K562 (cell line): ENCODE data around the gene DYNC2H1. TPM values are rescaled to one million over a fixed set of nuclear protein-coding genes. Genes with fewer than 3 reads are reported as not detected.

Experiments used
- ATAC-seq: fragments of 200-7000 bp; cut with Tn5 transposase; 3 replicates; pipeline ENCODE4 v1.9.1; 2020; ENCODE audit warnings: moderate library complexity
- BruUV-seq: library from RNA; stranded (reverse); fragments of 400-500 nt; replicated peaks from 2 replicates; lab custom pipeline; 2021; lab: Mats Ljungman, UMichigan
- CTCF ChIA-PET: fragments of 300-600 bp; formaldehyde crosslinking; extraction: SDS; loops from one replicate; lab custom pipeline; 2021; ENCODE audit warnings: low intra/inter-chr PET ratio; lab: Yijun Ruan, JAX
- POLR2A ChIA-PET: fragments of 300-600, 350-650 bp; sonication (Branson Sonifier 250); formaldehyde crosslinking; extraction: SDS; loops from one replicate; lab custom pipeline; 2021; ENCODE audit warnings: antibody characterized with exemption, inconsistent platforms; lab: Yijun Ruan, JAX
- DNase-seq, 4 experiments: peaks; one replicate each; pipeline versions ENCODE4 v3.0.0 to v3.0.0-alpha.2; 2011 to 2018; ENCODE audit warnings: low spot score in 3 of 4, mixed read lengths in 3 of 4; ENCODE audit errors: extremely low read depth in 1 of 4
- FAIRE-seq: peaks from 2 replicates; lab custom pipeline; 2011; peaks lifted over from hg19 to GRCh38; lab: Jason Lieb, UNC
- H2AFZ ChIP-seq: 2 replicates; pipeline ENCODE4 v1.6.0; 2011; ENCODE audit warnings: low read depth, low read length, control low read depth, inconsistent platforms
- H3K27ac ChIP-seq: fragments of 200-600 bp; 3 replicates; pipeline ENCODE4 v1.8.0; 2011; ENCODE audit warnings: low read depth, mild to moderate bottlenecking, control low read depth, inconsistent platforms, low read length, moderate library complexity, mixed read lengths; ENCODE audit errors: extremely low read depth
- H3K27me3 ChIP-seq, 2 experiments: fragments of 300-600 bp in 1 of 2; 2 replicates in 1 of 2; 3 replicates in 1 of 2; pipeline versions ENCODE4 v1.6.0 to v1.8.0; 2011; ENCODE audit warnings: inconsistent platforms in 2 of 2, low read length in 2 of 2, mild to moderate bottlenecking in 1 of 2, mixed read lengths in 1 of 2, moderate library complexity in 1 of 2; ENCODE audit not compliant: control insufficient read depth in 2 of 2, insufficient read depth in 2 of 2
- H3K36me3 ChIP-seq: fragments of 300-600 bp; 3 replicates; pipeline ENCODE4 v1.8.0; 2011; ENCODE audit warnings: mild to moderate bottlenecking, low read length, inconsistent platforms; ENCODE audit not compliant: control insufficient read depth, insufficient read depth
- H3K4me1 ChIP-seq, 2 experiments: fragments of 200-600 bp in 1 of 2; replicated peaks in 1 of 2; 2 replicates in 1 of 2; 3 replicates in 1 of 2; pipeline versions ENCODE4 v1.5.1 to v1.8.0; 2011; ENCODE audit warnings: inconsistent platforms in 2 of 2, low read length in 2 of 2, mild to moderate bottlenecking in 1 of 2, mixed read lengths in 1 of 2, moderate library complexity in 1 of 2; ENCODE audit not compliant: control insufficient read depth in 2 of 2, insufficient read depth in 2 of 2
- H3K4me2 ChIP-seq: 2 replicates; pipeline ENCODE4 v1.6.1; 2011; ENCODE audit warnings: low read length, control low read depth, inconsistent platforms, mixed read lengths; ENCODE audit not compliant: insufficient read depth
- H3K4me3 ChIP-seq: fragments of 200-600 bp; sonication (generic), shearing (Covaris generic); 2 replicates; pipeline ENCODE4 v1.5.1; 2016; ENCODE audit warnings: control low read depth, inconsistent platforms
- H3K79me2 ChIP-seq: fragments of 200-600 bp; 3 replicates; pipeline ENCODE4 v1.8.0; 2011; ENCODE audit warnings: low read length, inconsistent platforms; ENCODE audit not compliant: control insufficient read depth, insufficient read depth
- H3K9ac ChIP-seq, 2 experiments: 2 replicates each; pipeline versions ENCODE4 v1.6.0 to v1.6.1; 2011; ENCODE audit warnings: low read depth in 2 of 2, low read length in 2 of 2, control low read depth in 1 of 2, inconsistent platforms in 1 of 2, mild to moderate bottlenecking in 1 of 2, mixed read lengths in 1 of 2; ENCODE audit not compliant: insufficient read depth in 1 of 2
- H3K9me1 ChIP-seq: one replicate; pipeline ENCODE4 v1.6.0; 2011; ENCODE audit warnings: inconsistent platforms, mild to moderate bottlenecking, low read length, moderate library complexity; ENCODE audit not compliant: control insufficient read depth, insufficient read depth
- H3K9me3 ChIP-seq: replicated peaks from 2 replicates; pipeline ENCODE4 v1.5.1; 2011; ENCODE audit warnings: low read depth, low read length, inconsistent platforms; ENCODE audit not compliant: control insufficient read depth, insufficient read depth
- H4K20me1 ChIP-seq: replicated peaks from 2 replicates; pipeline ENCODE4 v1.6.1; 2011; ENCODE audit warnings: low read length, inconsistent platforms, mixed read lengths; ENCODE audit not compliant: control insufficient read depth, insufficient read depth
- ATF1 ChIP-seq, 2 experiments: fragments of 450-650 bp in 1 of 2; IDR thresholded peaks; 2 replicates each; pipeline ENCODE4 v1.6.1; 2016; ENCODE audit warnings: missing compliant biosample characterization in 1 of 2, missing genetic modification characterization in 1 of 2
- CHD1 ChIP-seq: fragments of 200-600 bp; sonication (generic); IDR thresholded peaks from one replicate; pipeline ENCODE4 v1.6.1; 2012; ENCODE audit warnings: mild to moderate bottlenecking, moderate library complexity, low read length, inconsistent platforms
- CREB3 ChIP-seq: fragments of 450-650 bp; conservative IDR thresholded peaks from 2 replicates; pipeline ENCODE4 v1.6.1; 2016; ENCODE audit warnings: missing genetic modification characterization, low read depth, mild to moderate bottlenecking, missing compliant biosample characterization, moderate library complexity
- ID3 ChIP-seq, 2 experiments: fragments of 250-450 bp in 1 of 2; fragments of 450-650 bp in 1 of 2; sonication (Bioruptor Pico) in 1 of 2; IDR thresholded peaks; 2 replicates each; pipeline versions ENCODE4 v1.6.1 to v1.8.0; 2016 to 2021; ENCODE audit warnings: mild to moderate bottlenecking in 2 of 2, moderate library complexity in 2 of 2, missing compliant biosample characterization in 1 of 2, missing genetic modification characterization in 1 of 2
- MIER1 ChIP-seq: fragments of 450-650 bp; IDR thresholded peaks from 2 replicates; pipeline ENCODE4 v1.6.1; 2016; ENCODE audit warnings: antibody characterized with exemption, mild to moderate bottlenecking, low read depth
- PHB ChIP-seq: fragments of 250-450 bp; sonication (Bioruptor Pico); IDR thresholded peaks from 2 replicates; pipeline ENCODE4 v1.5.0; 2021
- PURB ChIP-seq: sonication (generic); formaldehyde crosslinking; IDR thresholded peaks from 2 replicates; pipeline ENCODE4 v1.9.0; 2021; ENCODE audit warnings: low read depth, mild to moderate bottlenecking, missing genetic modification reagents
- SP1 ChIP-seq: sonication (generic); formaldehyde crosslinking; IDR thresholded peaks from 2 replicates; pipeline ENCODE4 v1.8.1; 2022; ENCODE audit warnings: mild to moderate bottlenecking, missing genetic modification reagents
- ZBTB17 ChIP-seq: fragments of 450-650 bp; formaldehyde crosslinking; IDR thresholded peaks from 2 replicates; pipeline ENCODE4 v1.4.0; 2020; ENCODE audit warnings: mild to moderate bottlenecking
- ZBTB26 ChIP-seq: fragments of 450-650 bp; formaldehyde crosslinking; IDR thresholded peaks from 2 replicates; pipeline ENCODE4 v1.4.0; 2022; ENCODE audit warnings: missing genetic modification characterization
- ZNF146 ChIP-seq: IDR thresholded peaks from one replicate; pipeline ENCODE4 v1.6.1; 2018; ENCODE audit warnings: missing compliant biosample characterization; ENCODE audit not compliant: unreplicated experiment
- ZNF239 ChIP-seq: fragments of 250-450 bp; sonication (Bioruptor Pico); IDR thresholded peaks from 2 replicates; pipeline ENCODE4 v1.4.0; 2020; ENCODE audit warnings: mild to moderate bottlenecking
- ZNF324 ChIP-seq: fragments of 250-450 bp; sonication (Bioruptor Pico); IDR thresholded peaks from 2 replicates; pipeline ENCODE4 v1.4.0; 2020; ENCODE audit warnings: mild to moderate bottlenecking
- in situ Hi-C: fragments of 300-500 bp; cut with MboI; formaldehyde crosslinking; loops from 4 replicates; pipeline ENCODE4 v1.15.0; 2018; ENCODE audit warnings: inconsistent platforms, mixed read lengths
- intact Hi-C: fragments of 100-400 bp; cut with micrococcal nuclease; formaldehyde crosslinking; loops from 2 replicates; pipeline ENCODE4 v1.14.2; 2022
- polyA plus RNA-seq, 8 experiments: library from polyadenylated mRNA; depleted of rRNA in 4 of 8; stranded (reverse) in 5 of 8; unstranded in 3 of 8; fragments of >200 nt; fragmentation: Nextera tagmentation in 2 of 8; fragmentation: Illumina TruSeq in 1 of 8; extraction: Ambion mirVana in 2 of 8; extraction: Trizol in 1 of 8; gene quantifications; 2 replicates each; pipeline versions ENCODE4 v1.2.1 to v1.2.3, GENCODE V29; 2011 to 2014; ENCODE audit warnings: inconsistent platforms in 1 of 8, missing spikeins in 1 of 8
- total RNA-seq, 7 experiments: library from RNA; depleted of rRNA in 6 of 7; stranded (reverse); fragments of >200 nt in 6 of 7; fragmentation: Illumina TruSeq in 2 of 7; extraction: Trizol in 2 of 7; gene quantifications; 2 replicates each; pipeline versions ENCODE4 v1.2.1 to v1.2.3, GENCODE V29; 2011 to 2021; ENCODE audit warnings: low replicate concordance in 1 of 7
- TF ChIP-seq, protein P1 (sequence below): fragments of 450-650 bp; IDR thresholded peaks from 2 replicates; pipeline ENCODE4 v1.6.1; 2016; ENCODE audit warnings: missing biosample characterization, missing genetic modification characterization
- TF ChIP-seq, protein P2 (sequence below): fragments of 250-450 bp; sonication (Bioruptor Pico); IDR thresholded peaks from 2 replicates; pipeline ENCODE4 v1.5.0; 2020; ENCODE audit warnings: mild to moderate bottlenecking, borderline replicate concordance

DYNC2H1 gene
- total and polyA plus RNA-seq, 9 of the 15 experiments (the other 6 are each of a cell fraction or from before 2014, with no cell fraction given): 0.08 to 0.64 (median 0.20) TPM

- ChIA-PET CTCF (no interaction called here), POLR2A (no interaction called here)
- Histone ChIP-seq H3K4me2 (no peak overlapping the region), H3K27me3 (no peaks in the 10 kb centered on the region), H2AFZ (no peak overlapping the region), H3K4me3 (no peak overlapping the region), H3K79me2 (no peaks in the 10 kb centered on the region), H3K36me3 (no peaks in the 10 kb centered on the region), H3K9me3 (no peaks in the 10 kb centered on the region), H3K9me1 (no peaks in the 10 kb centered on the region), H3K9ac (no peak overlapping the region), H4K20me1 (no peaks in the 10 kb centered on the region), H3K4me1 (no peaks in the 10 kb centered on the region), H3K27ac (no peak overlapping the region)
- in situ Hi-C loops (no loop called here), intact Hi-C loops (no loop called here)
- FAIRE-seq (no peak), DNase-seq (no peak), ATAC-seq (no peak)
- BruUV-seq: no TSS peak
- TF ChIP-seq SP1: no peak
- TF ChIP-seq PURB (CRISPR knock-in tag): no peak
- TF ChIP-seq CREB3 (tag): no peak
- TF ChIP-seq, protein P1, sequence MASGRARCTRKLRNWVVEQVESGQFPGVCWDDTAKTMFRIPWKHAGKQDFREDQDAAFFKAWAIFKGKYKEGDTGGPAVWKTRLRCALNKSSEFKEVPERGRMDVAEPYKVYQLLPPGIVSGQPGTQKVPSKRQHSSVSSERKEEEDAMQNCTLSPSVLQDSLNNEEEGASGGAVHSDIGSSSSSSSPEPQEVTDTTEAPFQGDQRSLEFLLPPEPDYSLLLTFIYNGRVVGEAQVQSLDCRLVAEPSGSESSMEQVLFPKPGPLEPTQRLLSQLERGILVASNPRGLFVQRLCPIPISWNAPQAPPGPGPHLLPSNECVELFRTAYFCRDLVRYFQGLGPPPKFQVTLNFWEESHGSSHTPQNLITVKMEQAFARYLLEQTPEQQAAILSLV: no peak
- no peak for TF ChIP-seq ZBTB17
- TF ChIP-seq ZBTB26 (CRISPR knock-in tag): no peak
- TF ChIP-seq MIER1: no peak
- no peak for TF ChIP-seq ATF1 (CRISPR knock-in tag; IDR thresholded peaks at IDR 0.05)
- no peak for TF ChIP-seq ATF1 (tag; IDR thresholded peaks at IDR 0.05)
- TF ChIP-seq ZNF324 (CRISPR knock-in tag): no peak
- TF ChIP-seq, protein P2, sequence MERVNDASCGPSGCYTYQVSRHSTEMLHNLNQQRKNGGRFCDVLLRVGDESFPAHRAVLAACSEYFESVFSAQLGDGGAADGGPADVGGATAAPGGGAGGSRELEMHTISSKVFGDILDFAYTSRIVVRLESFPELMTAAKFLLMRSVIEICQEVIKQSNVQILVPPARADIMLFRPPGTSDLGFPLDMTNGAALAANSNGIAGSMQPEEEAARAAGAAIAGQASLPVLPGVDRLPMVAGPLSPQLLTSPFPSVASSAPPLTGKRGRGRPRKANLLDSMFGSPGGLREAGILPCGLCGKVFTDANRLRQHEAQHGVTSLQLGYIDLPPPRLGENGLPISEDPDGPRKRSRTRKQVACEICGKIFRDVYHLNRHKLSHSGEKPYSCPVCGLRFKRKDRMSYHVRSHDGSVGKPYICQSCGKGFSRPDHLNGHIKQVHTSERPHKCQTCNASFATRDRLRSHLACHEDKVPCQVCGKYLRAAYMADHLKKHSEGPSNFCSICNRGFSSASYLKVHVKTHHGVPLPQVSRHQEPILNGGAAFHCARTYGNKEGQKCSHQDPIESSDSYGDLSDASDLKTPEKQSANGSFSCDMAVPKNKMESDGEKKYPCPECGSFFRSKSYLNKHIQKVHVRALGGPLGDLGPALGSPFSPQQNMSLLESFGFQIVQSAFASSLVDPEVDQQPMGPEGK (CRISPR knock-in tag): no peak
- no peak for TF ChIP-seq CHD1
- no peak for TF ChIP-seq PHB (CRISPR knock-in tag)
- TF ChIP-seq ZNF146 (CRISPR knock-in tag): no peak
- TF ChIP-seq ID3 (CRISPR knock-in tag; IDR thresholded peaks at IDR 0.05): no peak
- no peak for TF ChIP-seq ID3 (tag; IDR thresholded peaks at IDR 0.05)
- TF ChIP-seq ZNF239 (CRISPR knock-in tag): no peak
These were observed 378.8 kb downstream of the DYNC2H1 start for GRCh38 chr11:103488031-103488461.
